Activated CD4-positive, CD25-positive, alpha-beta regulatory T cell treated with anti-CD3 and anti-CD28 coated beads, Interleukin-2, amount 50 U/mL, for 24 hours (primary cell): ENCODE results near the gene RPGR.

ENCODE experiments used
- ATAC-seq, 2 donors: fragments of 150-1000 bp; cut with Tn5 transposase; one replicate each; pipeline ENCODE4 v1.10.0; 2021; ENCODE audit warnings: mild to moderate bottlenecking in 1 of 2, moderate library complexity in 1 of 2

Gene RPGR

GRCh38 chrX:38326086-38326485, 1.2 kb downstream of the RPGR start:
- ATAC-seq, result no peak

DNA sequence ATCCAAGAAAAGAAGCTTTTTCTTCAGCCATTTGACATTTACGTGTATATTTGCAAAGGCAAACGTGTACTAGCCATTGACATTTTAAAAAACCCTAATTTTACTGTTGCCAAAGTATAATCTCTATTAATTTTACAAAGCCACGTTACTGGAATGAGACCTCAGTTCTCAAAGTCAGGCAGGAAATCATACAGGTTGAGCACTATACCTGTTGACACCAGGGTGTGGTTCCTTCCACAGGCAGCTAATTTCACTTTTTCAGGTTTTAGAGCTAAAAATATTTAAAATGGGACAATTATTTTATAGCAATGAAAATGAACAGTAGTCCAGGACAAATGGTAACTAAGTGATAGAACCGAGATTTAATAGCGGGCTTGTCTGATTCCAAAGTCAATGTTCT, 6.5 kb downstream of the RPGR start:
- no peak for ATAC-seq

DNA sequence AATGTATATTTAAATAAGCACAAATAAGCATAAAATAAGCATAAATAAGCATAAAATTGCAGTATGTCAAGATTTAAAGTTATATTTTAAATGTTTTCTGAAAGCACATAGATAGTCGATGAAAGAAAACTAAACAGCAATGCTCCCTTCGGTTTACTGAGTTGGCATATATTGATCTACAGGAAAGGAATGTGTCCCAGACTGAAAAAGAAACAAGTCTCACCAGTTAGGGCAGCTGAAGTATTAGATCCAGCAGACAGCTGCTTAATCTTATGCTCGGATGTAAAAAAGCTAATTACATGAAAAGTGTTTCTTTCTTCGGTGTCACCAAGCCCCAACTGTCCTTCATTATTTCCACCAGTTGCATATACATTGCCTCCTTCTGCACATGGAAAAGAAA, 8.7 kb downstream of the RPGR start:
- no peak for ATAC-seq

- ATAC-seq, result no peak
Measured at GRCh38 chrX:38318196-38318595, 9.1 kb downstream of the RPGR start.

- ATAC-seq, result no peak
Measured at GRCh38 chrX:38315186-38315585, 12.1 kb downstream of the RPGR start.

- ATAC-seq, result no peak
Measured at GRCh38 chrX:38313190-38313589, 14.1 kb downstream of the RPGR start.

DNA sequence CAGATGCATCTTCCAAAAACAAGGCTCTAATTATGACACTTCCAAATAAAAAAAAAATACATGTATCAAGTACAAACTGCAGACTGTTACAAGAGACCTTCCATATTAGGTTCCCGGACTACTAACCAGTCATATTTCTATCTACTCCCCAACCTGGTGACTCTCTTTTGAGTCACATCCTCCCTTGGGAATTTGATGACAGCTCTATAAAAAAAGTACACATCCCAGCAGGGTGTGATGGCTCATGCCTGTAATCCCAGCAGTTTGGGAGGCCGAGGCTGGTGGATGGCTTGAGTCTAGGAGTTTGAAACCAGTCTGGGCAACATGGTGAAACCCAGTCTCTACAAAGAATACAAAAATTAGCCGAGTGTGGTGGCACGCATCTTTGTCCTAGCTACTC, 14.9 kb downstream of the RPGR start:
- no peak for ATAC-seq

GRCh38 chrX:38311743-38312142, 15.6 kb downstream of the RPGR start:
- ATAC-seq, result no peak

GRCh38 chrX:38305971-38306370, 21.3 kb downstream of the RPGR start:
- ATAC-seq, result no peak

DNA sequence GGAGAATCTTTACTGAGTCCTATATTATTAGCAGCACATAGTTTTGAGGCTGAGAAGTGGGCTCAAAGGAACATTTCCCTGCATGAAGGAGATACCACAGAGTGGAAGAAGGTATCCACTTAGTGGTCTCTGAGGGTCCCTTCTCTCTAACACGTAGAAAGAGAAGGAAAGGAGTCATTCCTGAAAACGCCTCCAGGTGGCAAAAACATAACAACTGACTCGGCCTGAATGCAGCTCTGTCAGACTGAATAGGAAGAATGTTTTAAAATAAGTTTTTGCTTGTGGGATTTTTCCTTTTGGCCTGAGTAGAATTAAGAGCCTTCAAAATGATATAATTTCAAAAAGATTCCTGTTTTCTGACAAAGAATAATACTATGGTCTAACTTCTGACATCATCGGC, 23.3 kb downstream of the RPGR start:
- no peak for ATAC-seq

- ATAC-seq, result no peak
Measured at GRCh38 chrX:38293741-38294140, 33.6 kb downstream of the RPGR start.

GRCh38 chrX:38287674-38288073, 39.6 kb downstream of the RPGR start:
- ATAC-seq, result no peak

DNA sequence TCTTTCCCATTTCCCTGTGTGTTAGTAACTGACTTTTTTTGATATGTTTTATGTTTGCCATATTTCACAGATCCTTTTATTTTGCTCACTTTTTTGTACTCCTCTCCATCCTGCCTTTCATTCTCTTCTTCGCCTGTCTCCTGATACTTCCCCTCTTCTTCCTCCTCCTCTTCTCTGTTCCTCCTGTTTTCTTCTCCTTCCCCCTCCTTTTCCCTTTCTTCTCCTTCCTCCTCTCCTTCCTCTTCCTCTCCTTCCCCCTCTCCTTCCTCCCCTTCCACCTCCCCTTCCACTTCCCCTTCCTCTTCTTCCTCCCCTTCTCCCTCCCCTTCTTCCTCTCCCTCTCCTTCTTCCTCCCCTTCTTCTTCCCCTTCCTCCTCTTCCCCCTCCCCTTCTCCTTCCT, 41.7 kb downstream of the RPGR start:
- no peak for ATAC-seq

DNA sequence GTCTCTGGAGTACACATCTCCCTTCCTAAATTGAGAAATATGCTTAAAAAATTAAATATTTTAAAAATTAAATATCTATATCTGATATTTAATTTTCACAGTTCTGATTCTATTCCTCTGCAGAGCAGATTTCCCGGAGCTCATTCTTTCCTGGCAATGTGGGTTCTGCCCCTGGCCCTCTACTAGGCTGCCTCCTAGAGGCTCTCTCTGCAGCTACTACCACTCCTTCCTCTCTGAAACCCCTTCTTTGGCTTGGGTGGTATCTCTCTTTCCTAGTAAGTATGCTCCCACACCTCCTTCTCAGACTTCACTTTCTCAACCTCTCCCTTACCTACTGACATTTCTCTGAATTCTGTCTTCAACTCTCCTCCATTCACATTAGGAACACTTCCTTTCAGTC, 45.3 kb downstream of the RPGR start:
- no peak for ATAC-seq

- ATAC-seq, result no peak
Measured at GRCh38 chrX:38279188-38279587, 48.1 kb downstream of the RPGR start.

- ATAC-seq, result no peak
Measured at GRCh38 chrX:38278682-38279081, 48.6 kb downstream of the RPGR start.

GRCh38 chrX:38277802-38278201, 49.5 kb downstream of the RPGR start:
- ATAC-seq, result no peak

DNA sequence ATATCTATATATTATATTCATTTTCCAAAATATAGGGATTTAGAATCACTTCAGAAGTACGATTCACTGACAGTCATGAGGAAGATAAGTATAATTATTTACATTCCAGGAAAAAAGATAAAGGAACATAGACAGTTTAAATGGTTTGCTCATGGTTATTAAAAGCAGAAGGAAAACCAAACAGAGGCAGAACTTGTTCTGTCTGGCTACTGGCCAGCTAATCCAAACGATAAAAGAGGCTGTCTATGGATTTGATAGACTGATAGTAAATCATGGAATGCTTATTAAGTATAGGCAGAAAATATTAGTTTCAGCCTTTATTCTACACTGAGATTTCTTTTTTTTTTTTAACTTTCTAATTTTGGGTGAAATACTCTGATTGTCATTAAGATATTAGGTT, 50.2 kb downstream of the RPGR start:
- no peak for ATAC-seq

DNA sequence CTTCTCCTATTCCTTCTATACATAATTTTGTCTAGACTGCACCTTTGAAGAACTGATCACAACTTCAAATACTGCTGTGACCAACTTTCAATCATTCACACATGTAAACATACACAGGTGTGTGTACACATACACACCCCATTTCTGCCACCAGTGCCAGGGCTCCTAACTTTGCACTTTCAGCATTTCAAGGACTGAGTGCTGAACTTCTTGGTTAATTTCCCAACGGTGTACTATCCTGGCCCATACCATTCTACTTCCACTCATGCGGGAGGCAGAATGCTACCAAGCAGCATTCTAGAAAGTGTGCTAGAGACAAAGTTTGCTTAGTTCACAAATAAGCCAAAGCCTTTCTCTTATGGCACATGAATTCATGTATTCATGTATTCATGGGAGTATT, 51.2 kb downstream of the RPGR start:
- no peak for ATAC-seq

GRCh38 chrX:38275615-38276014, 51.7 kb downstream of the RPGR start:
- ATAC-seq, result no peak

GRCh38 chrX:38273453-38273852, 53.9 kb downstream of the RPGR start:
- no peak for ATAC-seq

DNA sequence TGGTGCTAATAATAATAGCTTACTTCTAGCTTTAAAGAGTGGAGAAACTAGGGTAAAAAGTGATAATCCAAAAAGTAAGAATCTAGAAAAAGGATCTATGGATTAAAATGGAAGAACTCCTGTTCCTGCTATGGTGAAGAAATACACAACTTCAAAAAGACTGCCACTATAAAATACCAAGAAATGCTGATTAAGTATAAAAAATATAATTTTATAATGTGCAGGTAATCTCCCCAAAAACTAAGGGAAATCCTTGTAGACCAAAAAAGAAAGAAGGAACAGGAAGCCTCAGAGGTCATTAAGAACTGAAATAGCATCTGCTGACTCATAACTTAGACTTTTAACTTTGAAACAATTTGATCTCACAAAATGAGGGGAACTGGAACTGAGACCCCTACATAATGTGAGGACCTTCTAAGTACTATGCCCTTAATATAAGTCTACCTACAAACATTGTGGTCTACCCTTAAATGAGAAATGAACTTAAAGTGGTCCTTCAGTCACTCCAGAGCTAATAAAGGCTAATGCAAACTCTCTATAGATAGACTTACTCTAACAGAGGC, 56.1 kb downstream of the RPGR start:
- ATAC-seq, result no peak

DNA sequence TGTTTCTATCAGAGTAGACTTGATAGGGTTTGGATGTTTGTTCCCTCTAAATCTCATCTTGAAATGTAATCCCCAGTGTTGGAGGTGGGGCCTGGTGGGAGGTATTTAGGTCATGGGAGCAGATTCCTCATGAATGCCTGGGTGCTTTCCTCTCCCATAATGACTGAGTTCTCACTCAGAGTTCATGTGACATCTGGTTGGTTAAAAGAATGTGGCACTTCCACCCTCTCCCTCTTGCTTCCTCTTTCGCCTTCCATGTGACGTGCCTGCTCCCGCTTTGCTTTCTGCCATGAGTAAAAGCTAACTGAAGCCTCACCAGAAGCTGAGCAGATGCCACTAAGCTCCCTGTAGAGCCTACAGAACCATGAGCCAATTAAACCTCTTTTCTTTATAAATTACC, 59.3 kb downstream of the RPGR start:
- no peak for ATAC-seq

DNA sequence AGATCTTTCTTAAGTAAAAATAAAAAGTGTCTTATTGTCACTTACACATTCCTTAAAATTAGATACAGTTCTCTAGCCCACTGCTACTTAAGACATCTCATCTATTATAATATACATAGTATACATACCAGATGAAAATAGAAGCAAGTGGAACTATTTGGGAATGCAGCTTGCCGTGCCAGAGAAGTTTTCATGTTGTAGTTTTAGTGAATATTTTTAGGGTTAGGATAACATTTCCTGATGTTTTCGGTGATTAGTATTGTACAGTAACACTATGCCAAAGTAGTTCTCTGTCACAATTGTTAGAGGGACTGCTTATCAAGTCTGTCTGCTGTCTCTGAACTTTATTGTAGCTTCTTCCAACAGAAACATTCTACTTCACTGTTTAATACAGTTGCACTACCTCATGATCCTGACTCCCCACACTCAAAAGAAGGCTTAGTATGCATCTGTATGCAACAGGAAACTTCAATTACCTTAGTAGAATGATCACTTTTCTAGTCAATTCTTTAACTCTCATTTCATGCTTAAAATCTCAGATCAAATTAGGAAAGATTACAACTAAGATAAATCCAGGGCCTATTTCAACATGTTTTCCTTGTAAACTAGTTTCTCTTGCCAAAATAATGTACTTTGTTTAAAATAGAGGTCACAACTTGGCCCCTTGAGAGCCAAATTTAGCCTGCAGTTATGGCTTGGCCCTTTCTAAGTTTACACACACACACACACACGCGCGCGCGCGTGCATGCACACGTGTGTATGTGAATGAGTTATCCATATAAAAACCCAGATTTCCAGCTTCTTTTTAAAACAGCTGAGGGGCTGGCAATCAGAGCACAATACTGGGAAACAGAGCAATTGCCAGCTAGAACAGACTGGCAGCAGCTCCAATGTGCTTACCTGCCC, 64.3 kb downstream of the RPGR start:
- no peak for ATAC-seq

DNA sequence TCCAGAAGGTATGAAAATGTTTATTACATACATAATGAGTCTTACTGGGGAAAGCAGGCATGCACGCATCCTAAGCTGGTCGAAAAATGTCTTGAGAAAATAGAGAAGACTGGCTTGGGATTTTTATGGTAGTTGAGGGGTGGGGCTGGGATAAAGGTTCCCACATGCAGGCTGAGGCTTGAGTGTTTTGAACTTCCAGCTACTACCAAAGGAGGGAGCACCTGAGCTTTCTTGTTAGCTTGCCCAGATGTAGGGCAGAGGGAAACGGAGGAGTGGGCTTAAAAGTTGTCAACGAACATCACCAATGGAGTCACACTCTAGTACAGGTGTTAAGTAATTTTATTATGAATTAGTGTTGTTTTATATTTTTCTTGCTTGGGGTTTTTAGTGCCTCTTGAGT, 67.1 kb downstream of the RPGR start:
- no peak for ATAC-seq
